ENCODE data around the gene ELAC1.
A peak's percentile ranks its signal among the peaks of the same experiment; 100 is the strongest.

ELAC1 gene

GRCh38 chr18:51029694-51030536 lies 62.1 kb downstream of the ELAC1 start, which contains the start of gene SMAD4:
SMAD4 (plus strand) TSS chr18:51030213; CDS start chr18:51047047, 16,834 bp downstream.
- DNase-seq (ENCODE audit: insufficient read length, low spot score) (peak; percentile 90), FAIRE-seq (no peak)

GRCh38 chr18:51030537-51031258 lies 62.9 kb downstream of the ELAC1 start:
- FAIRE-seq (peak; percentile 66), DNase-seq (ENCODE audit: insufficient read length, low spot score) (peak; percentile 43)
- no peak for TF ChIP-seq CTCF (IDR thresholded peaks at IDR 0.05; ENCODE audit: insufficient read depth, missing control alignments)

More at GRCh38 chr18:51029694-51030536, 62.1 kb downstream of the ELAC1 start, which contains the start of gene SMAD4:
- TF ChIP-seq CTCF (IDR thresholded peaks at IDR 0.05; ENCODE audit: insufficient read depth, missing control alignments), result no peak

- DNase-seq (ENCODE audit: insufficient read length, low spot score) (no peak), FAIRE-seq (peak; percentile 58)
- no peak for TF ChIP-seq CTCF (IDR thresholded peaks at IDR 0.05; ENCODE audit: insufficient read depth, missing control alignments)
Measured at GRCh38 chr18:51032193-51032592, 64.4 kb downstream of the ELAC1 start.

GRCh38 chr18:51037230-51037629 lies 69.4 kb downstream of the ELAC1 start:
- FAIRE-seq, result no peak
- TF ChIP-seq CTCF (IDR thresholded peaks at IDR 0.05; ENCODE audit: insufficient read depth, missing control alignments), result no peak
- DNase-seq (ENCODE audit: insufficient read length, low spot score), result no peak
